H1 (cell line): ENCODE results near the gene MRPL54. TPM values are rescaled to one million over a fixed set of nuclear protein-coding genes. Genes with fewer than 3 reads are reported as not detected.

Experiments
- GABPA ChIP-seq: IDR thresholded peaks from 2 replicates; pipeline ENCODE4 v1.6.1; 2011; ENCODE audit warnings: mild to moderate bottlenecking, low read length, moderate library complexity, borderline replicate concordance; ENCODE audit not compliant: insufficient read depth
- JUN ChIP-seq: IDR thresholded peaks from 2 replicates; pipeline ENCODE4 v1.6.1; 2011; ENCODE audit warnings: low read depth, mild to moderate bottlenecking, improper control_type of control experiment, low read length
- MAX ChIP-seq: IDR thresholded peaks from 2 replicates; pipeline ENCODE4 v1.6.1; 2012; ENCODE audit warnings: inconsistent platforms
- NRF1 ChIP-seq: IDR thresholded peaks from 2 replicates; pipeline ENCODE4 v1.6.1; 2011; ENCODE audit warnings: mild to moderate bottlenecking, low read depth, low read length, improper control_type of control experiment
- RXRA ChIP-seq: IDR thresholded peaks from 2 replicates; pipeline ENCODE4 v1.6.1; 2011; ENCODE audit warnings: low read depth, mild to moderate bottlenecking, low read length, moderate library complexity; ENCODE audit not compliant: insufficient read depth
- SP2 ChIP-seq: IDR thresholded peaks from 2 replicates; pipeline ENCODE4 v1.6.1; 2012; ENCODE audit warnings: mild to moderate bottlenecking, low read length, inconsistent platforms
- TEAD4 ChIP-seq: IDR thresholded peaks from 2 replicates; pipeline ENCODE4 v1.6.1; 2012; ENCODE audit warnings: low read depth, low read length, inconsistent platforms, mixed read lengths
- polyA plus RNA-seq, 7 experiments: library from polyadenylated mRNA; depleted of rRNA in 3 of 7; stranded (reverse) in 5 of 7; unstranded in 2 of 7; fragments of >200 nt in 5 of 7; fragments of 200-250 nt in 2 of 7; gene quantifications; 1 replicate in 5 of 7; 2 replicates in 1 of 7; 4 replicates in 1 of 7; pipeline versions ENCODE4 v1.2.1 to v1.2.3, GENCODE V29; 2011 to 2013; ENCODE audit warnings: missing spikeins in 2 of 7, mixed read lengths in 2 of 7
- total RNA-seq: library from RNA; stranded (reverse); fragmentation: NEBNext Ultra II Directional; extraction: Animal tissue kit (Norgen Biotek cat#: 25700); gene quantifications from 2 replicates; pipeline ENCODE4 v1.2.1, GENCODE V29; 2021
- TF ChIP-seq, protein P1 (sequence below): fragments of 300-600 bp; sonication (generic); IDR thresholded peaks from 2 replicates; pipeline ENCODE4 v1.7.1; 2012; ENCODE audit warnings: low read length, moderate library complexity, mild to moderate bottlenecking, inconsistent platforms; ENCODE audit not compliant: insufficient replicate concordance
- TF ChIP-seq, protein P2 (sequence below): IDR thresholded peaks from 2 replicates; pipeline ENCODE4 v1.6.1; 2011; ENCODE audit warnings: low read depth, mild to moderate bottlenecking, low read length; ENCODE audit not compliant: insufficient read depth

MRPL54 gene
- total and polyA plus RNA-seq, 2 of the 8 experiments (the other 6 are each of a cell fraction or from before 2014, with no cell fraction given) = 63.8 to 72.8 TPM

DNA sequence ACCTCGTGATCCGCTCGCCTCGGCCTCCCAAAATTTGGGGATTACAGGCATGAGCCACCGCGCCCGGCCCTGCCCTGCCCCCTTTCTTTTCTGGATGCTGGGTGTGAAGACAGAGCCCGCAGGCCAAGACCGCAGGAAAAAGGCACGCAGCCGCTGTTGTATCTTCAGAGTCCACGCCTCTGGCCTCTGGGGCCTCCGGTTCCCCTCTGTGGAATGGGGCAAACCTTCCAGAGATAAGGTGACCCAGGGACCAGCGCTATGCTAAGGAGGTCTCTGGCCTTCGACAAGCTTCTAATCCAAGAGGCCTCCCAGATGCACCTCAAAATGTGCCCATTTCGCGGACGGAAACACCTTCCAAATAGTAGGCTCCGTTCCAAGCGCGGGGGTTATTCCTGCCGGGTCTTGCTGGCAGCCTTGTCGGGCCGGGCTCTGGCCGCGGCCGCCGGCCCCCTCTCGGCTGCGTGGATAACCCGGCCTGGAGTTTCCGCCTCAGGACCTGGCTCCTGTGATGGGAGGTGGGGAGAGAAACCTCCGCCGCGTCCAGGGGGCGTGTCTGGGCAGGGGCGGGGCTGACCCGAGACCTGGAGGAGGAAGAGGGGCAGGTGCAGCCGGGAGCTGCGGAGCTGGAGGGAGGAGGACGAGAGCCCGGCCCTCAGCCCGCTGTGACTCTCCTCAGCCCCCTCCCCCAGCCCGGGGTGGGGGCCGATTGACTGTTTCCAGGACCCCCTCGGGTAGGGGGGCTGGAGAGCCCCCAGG is 41.2 kb upstream of the MRPL54 start (continued):
- TF ChIP-seq, protein P1, sequence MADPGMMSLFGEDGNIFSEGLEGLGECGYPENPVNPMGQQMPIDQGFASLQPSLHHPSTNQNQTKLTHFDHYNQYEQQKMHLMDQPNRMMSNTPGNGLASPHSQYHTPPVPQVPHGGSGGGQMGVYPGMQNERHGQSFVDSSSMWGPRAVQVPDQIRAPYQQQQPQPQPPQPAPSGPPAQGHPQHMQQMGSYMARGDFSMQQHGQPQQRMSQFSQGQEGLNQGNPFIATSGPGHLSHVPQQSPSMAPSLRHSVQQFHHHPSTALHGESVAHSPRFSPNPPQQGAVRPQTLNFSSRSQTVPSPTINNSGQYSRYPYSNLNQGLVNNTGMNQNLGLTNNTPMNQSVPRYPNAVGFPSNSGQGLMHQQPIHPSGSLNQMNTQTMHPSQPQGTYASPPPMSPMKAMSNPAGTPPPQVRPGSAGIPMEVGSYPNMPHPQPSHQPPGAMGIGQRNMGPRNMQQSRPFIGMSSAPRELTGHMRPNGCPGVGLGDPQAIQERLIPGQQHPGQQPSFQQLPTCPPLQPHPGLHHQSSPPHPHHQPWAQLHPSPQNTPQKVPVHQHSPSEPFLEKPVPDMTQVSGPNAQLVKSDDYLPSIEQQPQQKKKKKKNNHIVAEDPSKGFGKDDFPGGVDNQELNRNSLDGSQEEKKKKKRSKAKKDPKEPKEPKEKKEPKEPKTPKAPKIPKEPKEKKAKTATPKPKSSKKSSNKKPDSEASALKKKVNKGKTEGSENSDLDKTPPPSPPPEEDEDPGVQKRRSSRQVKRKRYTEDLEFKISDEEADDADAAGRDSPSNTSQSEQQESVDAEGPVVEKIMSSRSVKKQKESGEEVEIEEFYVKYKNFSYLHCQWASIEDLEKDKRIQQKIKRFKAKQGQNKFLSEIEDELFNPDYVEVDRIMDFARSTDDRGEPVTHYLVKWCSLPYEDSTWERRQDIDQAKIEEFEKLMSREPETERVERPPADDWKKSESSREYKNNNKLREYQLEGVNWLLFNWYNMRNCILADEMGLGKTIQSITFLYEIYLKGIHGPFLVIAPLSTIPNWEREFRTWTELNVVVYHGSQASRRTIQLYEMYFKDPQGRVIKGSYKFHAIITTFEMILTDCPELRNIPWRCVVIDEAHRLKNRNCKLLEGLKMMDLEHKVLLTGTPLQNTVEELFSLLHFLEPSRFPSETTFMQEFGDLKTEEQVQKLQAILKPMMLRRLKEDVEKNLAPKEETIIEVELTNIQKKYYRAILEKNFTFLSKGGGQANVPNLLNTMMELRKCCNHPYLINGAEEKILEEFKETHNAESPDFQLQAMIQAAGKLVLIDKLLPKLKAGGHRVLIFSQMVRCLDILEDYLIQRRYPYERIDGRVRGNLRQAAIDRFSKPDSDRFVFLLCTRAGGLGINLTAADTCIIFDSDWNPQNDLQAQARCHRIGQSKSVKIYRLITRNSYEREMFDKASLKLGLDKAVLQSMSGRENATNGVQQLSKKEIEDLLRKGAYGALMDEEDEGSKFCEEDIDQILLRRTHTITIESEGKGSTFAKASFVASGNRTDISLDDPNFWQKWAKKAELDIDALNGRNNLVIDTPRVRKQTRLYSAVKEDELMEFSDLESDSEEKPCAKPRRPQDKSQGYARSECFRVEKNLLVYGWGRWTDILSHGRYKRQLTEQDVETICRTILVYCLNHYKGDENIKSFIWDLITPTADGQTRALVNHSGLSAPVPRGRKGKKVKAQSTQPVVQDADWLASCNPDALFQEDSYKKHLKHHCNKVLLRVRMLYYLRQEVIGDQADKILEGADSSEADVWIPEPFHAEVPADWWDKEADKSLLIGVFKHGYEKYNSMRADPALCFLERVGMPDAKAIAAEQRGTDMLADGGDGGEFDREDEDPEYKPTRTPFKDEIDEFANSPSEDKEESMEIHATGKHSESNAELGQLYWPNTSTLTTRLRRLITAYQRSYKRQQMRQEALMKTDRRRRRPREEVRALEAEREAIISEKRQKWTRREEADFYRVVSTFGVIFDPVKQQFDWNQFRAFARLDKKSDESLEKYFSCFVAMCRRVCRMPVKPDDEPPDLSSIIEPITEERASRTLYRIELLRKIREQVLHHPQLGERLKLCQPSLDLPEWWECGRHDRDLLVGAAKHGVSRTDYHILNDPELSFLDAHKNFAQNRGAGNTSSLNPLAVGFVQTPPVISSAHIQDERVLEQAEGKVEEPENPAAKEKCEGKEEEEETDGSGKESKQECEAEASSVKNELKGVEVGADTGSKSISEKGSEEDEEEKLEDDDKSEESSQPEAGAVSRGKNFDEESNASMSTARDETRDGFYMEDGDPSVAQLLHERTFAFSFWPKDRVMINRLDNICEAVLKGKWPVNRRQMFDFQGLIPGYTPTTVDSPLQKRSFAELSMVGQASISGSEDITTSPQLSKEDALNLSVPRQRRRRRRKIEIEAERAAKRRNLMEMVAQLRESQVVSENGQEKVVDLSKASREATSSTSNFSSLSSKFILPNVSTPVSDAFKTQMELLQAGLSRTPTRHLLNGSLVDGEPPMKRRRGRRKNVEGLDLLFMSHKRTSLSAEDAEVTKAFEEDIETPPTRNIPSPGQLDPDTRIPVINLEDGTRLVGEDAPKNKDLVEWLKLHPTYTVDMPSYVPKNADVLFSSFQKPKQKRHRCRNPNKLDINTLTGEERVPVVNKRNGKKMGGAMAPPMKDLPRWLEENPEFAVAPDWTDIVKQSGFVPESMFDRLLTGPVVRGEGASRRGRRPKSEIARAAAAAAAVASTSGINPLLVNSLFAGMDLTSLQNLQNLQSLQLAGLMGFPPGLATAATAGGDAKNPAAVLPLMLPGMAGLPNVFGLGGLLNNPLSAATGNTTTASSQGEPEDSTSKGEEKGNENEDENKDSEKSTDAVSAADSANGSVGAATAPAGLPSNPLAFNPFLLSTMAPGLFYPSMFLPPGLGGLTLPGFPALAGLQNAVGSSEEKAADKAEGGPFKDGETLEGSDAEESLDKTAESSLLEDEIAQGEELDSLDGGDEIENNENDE = no peak
- TF ChIP-seq GABPA (peak; percentile 36; the same call in 1 of the 2 replicates), TEAD4 (peak; percentile 50), MAX (peak; percentile 69), JUN (peak; percentile 72), NRF1 (no peak; the same call in 1 of the 2 replicates), RXRA (0 out of 2 replicates have a peak, but pooled peaks have one; percentile 45), SP2 (no peak)
- TF ChIP-seq, protein P2, sequence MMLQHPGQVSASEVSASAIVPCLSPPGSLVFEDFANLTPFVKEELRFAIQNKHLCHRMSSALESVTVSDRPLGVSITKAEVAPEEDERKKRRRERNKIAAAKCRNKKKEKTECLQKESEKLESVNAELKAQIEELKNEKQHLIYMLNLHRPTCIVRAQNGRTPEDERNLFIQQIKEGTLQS = no peak
